Fibroblast of the aortic adventitia (primary cell): ENCODE results near the gene ARMC7. TPM values are rescaled to one million over a fixed set of nuclear protein-coding genes. Genes with fewer than 3 reads are reported as not detected.
"Not testable (repeated sequence)": the region's sequence is repeated elsewhere in the genome, so short reads cannot be mapped to it uniquely, and the experiment has no call there.

Source experiments
- DNase-seq: peaks from one replicate; pipeline ENCODE4 v3.0.0-alpha.2; 2010; ENCODE audit warnings: low read depth
- H3K4me3 ChIP-seq: 2 replicates; pipeline ENCODE4 v1.5.1; 2011; ENCODE audit warnings: low read depth, mild to moderate bottlenecking, control low read depth, low read length, moderate library complexity
- CTCF ChIP-seq: IDR thresholded peaks from 2 replicates; pipeline ENCODE4 v1.5.1; 2011; ENCODE audit warnings: mild to moderate bottlenecking, low read length, control low read depth, inconsistent platforms; ENCODE audit not compliant: insufficient read depth
- total RNA-seq: library from RNA; depleted of rRNA; stranded (reverse); fragments of >200 nt; gene quantifications from 2 replicates; pipeline ENCODE4 v1.2.3, GENCODE V29; 2012; ENCODE audit warnings: low replicate concordance

ARMC7 gene
- total RNA-seq, 1 donor, result 3.4 TPM

- no peak for TF ChIP-seq CTCF
- DNase-seq, result no peak
- H3K4me3 ChIP-seq, result no peak overlapping the region
These were observed 25.7 kb downstream of the ARMC7 start for GRCh38 chr17:75135452-75135851.

GRCh38 chr17:75135946-75136345 is 26.2 kb downstream of the ARMC7 start:
- TF ChIP-seq CTCF, result no peak
- no peak overlapping the region for H3K4me3 ChIP-seq
- no peak for DNase-seq

- DNase-seq, result not testable (repeated sequence)
These were observed 28.0 kb downstream of the ARMC7 start for GRCh38 chr17:75137762-75138161.

GRCh38 chr17:75138519-75138918 is 28.8 kb downstream of the ARMC7 start:
- no peak for DNase-seq
- no peak for TF ChIP-seq CTCF
- no peak overlapping the region for H3K4me3 ChIP-seq

More at GRCh38 chr17:75137762-75138161, 28.0 kb downstream of the ARMC7 start:
- H3K4me3 ChIP-seq, result not testable (repeated sequence)

- no peak for DNase-seq
- no peak overlapping the region for H3K4me3 ChIP-seq
- TF ChIP-seq CTCF, result no peak
These were observed 32.6 kb downstream of the ARMC7 start for GRCh38 chr17:75142236-75142971.

GRCh38 chr17:75144816-75145512 is 35.2 kb downstream of the ARMC7 start:
- H3K4me3 ChIP-seq, result no peak overlapping the region
- DNase-seq, result no peak
- TF ChIP-seq CTCF, result no peak

- H3K4me3 ChIP-seq, result no peak overlapping the region
- no peak for TF ChIP-seq CTCF
- peak; percentile 26 for DNase-seq
These were observed 36.8 kb downstream of the ARMC7 start for GRCh38 chr17:75146592-75146991.
